ENCODE results near the gene C2orf76.

DNA sequence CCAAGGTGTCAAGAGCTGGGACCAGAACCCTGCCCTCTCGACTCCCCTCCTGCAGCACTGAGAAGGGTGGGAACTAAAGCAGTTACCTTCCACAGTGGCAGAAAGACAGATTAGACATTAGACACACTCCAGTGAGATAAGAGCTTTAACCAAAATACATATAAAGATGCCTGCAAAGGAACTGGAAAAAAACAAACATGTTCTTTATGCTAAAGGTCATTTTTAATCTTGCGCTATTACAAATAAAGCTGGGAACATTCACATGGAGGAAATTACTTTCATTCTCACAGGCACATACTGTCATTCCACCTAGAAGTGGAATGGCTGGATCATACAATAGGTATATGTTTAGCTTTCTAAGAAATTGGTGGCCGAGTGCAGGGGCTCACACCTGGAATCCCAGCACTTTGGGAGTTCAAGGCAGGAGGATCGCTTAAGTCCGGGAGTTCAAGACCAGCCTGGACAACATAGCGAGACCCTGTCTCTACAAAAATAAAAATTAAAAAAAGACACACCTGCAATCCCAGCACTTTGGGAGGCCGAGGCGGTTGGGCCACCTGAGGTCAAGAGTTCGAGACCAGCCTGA, 41.9 kb downstream of the C2orf76 start:
- no peak for TF ChIP-seq FOS (IDR thresholded peaks at IDR 0.05; ENCODE audit: low read depth, low read length)
- TF ChIP-seq RFX5 (IDR thresholded peaks at IDR 0.05; ENCODE audit: low read depth, low read length) = no peak
- no peak for TF ChIP-seq CTCF (conservative IDR thresholded peaks at IDR 0.05; ENCODE audit: low read depth, low read length)
- TF ChIP-seq USF2 (IDR thresholded peaks at IDR 0.05; ENCODE audit: low read depth, low read length) = no peak
- no peak for TF ChIP-seq ELK1 (IDR thresholded peaks at IDR 0.05; ENCODE audit: borderline replicate concordance, low read depth, low read length)
- TF ChIP-seq POLR2A (IDR thresholded peaks at IDR 0.05; ENCODE audit: low read depth, low read length) = no peak
- TF ChIP-seq RAD21 (IDR thresholded peaks at IDR 0.05; ENCODE audit: low read length) = no peak
- no peak for TF ChIP-seq MAFK (IDR thresholded peaks at IDR 0.05; ENCODE audit: low read depth, low read length)
- TF ChIP-seq BHLHE40 (IDR thresholded peaks at IDR 0.05; ENCODE audit: low read depth, low read length) = no peak
- no peak for TF ChIP-seq RCOR1 (IDR thresholded peaks at IDR 0.05; ENCODE audit: insufficient replicate concordance, low read length)
- no peak for TF ChIP-seq SMC3 (IDR thresholded peaks at IDR 0.05; ENCODE audit: low read depth, low read length)
- no peak for TF ChIP-seq CEBPB (IDR thresholded peaks at IDR 0.05; ENCODE audit: low read depth, low read length)
